Vagina (tissue), 2 donors: Measurements from ENCODE around the gene DCAF8. TPM values are rescaled to one million over a fixed set of nuclear protein-coding genes. Genes with fewer than 3 reads are reported as not detected.

Experiments used
- DNase-seq, 2 donors: peaks; one replicate each; pipeline ENCODE4 v3.0.0-alpha.2; 2017; ENCODE audit errors: extremely low spot score in 2 of 2
- H3K27ac ChIP-seq: fragments of 200-600 bp; sonication (generic); one replicate; pipeline ENCODE4 v1.5.1; 2019
- H3K27me3 ChIP-seq: fragments of 200-600 bp; sonication (generic); one replicate; pipeline ENCODE4 v1.5.1; 2019
- H3K36me3 ChIP-seq, 2 donors: fragments of 200-600 bp; sonication (generic); one replicate each; pipeline ENCODE4 v1.5.1; 2017 to 2019
- H3K4me1 ChIP-seq: fragments of 200-600 bp; sonication (generic); one replicate; pipeline ENCODE4 v1.5.1; 2019
- H3K4me3 ChIP-seq, 2 donors: fragments of 200-600 bp; sonication (generic); 1 replicate in 1 of 2; 2 replicates in 1 of 2; pipeline ENCODE4 v1.5.1; 2016 to 2019
- H3K9me3 ChIP-seq: fragments of 200-600 bp; sonication (generic); one replicate; pipeline ENCODE4 v1.5.1; 2019
- POLR2A ChIP-seq, 2 donors: fragments of 450-650 bp; IDR thresholded peaks; one replicate each; pipeline ENCODE4 v1.6.1; 2017; ENCODE audit warnings: antibody characterized with exemption in 2 of 2, mild to moderate bottlenecking in 2 of 2, moderate library complexity in 2 of 2
- POLR2AphosphoS5 ChIP-seq, 2 donors: sonication (generic); formaldehyde crosslinking; IDR thresholded peaks; one replicate each; pipeline ENCODE4 v1.9.0; 2017; ENCODE audit warnings: antibody characterized with exemption in 2 of 2, mild to moderate bottlenecking in 2 of 2, low read depth in 1 of 2; ENCODE audit not compliant: insufficient read depth in 1 of 2
- intact Hi-C: fragments of 100-400 bp; cut with DNase I; formaldehyde crosslinking; loops from one replicate; pipeline ENCODE4 v1.15.1; 2023
- total RNA-seq: library from RNA; depleted of rRNA; stranded (reverse); fragments of >200 nt; gene quantifications from one replicate; pipeline ENCODE4 v1.2.3, GENCODE V29; 2016
- TF ChIP-seq, protein P1 (sequence below), 3 experiments: fragments of 450-650 bp in 2 of 3; fragments of 200-600 bp in 1 of 3; sonication (generic) in 1 of 3; IDR thresholded peaks; one replicate each; pipeline ENCODE4 v1.5.1; 2017 to 2019; ENCODE audit warnings: antibody characterized with exemption in 3 of 3, mild to moderate bottlenecking in 2 of 3, moderate library complexity in 2 of 3

DCAF8 gene
- total RNA-seq, 1 donor from 2014 or later: 145 TPM

DNA sequence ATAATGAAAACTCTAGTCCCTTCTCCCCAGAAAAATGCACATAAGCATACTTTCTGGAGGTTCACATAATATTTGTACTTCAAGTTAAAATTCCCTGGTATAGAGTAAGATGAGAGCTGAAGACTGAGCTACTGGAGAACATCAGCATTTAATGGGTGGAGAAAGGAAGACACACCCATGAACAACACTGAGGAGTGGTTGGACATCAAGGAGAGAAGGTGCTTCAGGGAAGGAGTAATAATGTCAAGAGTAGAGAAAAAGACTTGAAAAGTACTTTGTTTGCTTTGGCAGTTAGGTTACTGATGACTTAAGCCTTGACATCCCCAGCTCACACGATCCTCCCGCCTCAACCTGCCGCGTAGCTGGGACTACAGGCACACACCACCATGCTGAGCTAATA, 35.3 kb downstream of the DCAF8 start:
- TF ChIP-seq, protein P1, sequence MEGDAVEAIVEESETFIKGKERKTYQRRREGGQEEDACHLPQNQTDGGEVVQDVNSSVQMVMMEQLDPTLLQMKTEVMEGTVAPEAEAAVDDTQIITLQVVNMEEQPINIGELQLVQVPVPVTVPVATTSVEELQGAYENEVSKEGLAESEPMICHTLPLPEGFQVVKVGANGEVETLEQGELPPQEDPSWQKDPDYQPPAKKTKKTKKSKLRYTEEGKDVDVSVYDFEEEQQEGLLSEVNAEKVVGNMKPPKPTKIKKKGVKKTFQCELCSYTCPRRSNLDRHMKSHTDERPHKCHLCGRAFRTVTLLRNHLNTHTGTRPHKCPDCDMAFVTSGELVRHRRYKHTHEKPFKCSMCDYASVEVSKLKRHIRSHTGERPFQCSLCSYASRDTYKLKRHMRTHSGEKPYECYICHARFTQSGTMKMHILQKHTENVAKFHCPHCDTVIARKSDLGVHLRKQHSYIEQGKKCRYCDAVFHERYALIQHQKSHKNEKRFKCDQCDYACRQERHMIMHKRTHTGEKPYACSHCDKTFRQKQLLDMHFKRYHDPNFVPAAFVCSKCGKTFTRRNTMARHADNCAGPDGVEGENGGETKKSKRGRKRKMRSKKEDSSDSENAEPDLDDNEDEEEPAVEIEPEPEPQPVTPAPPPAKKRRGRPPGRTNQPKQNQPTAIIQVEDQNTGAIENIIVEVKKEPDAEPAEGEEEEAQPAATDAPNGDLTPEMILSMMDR (IDR thresholded peaks at IDR 0.05): no peak
- TF ChIP-seq POLR2AphosphoS5 (IDR thresholded peaks at IDR 0.05; ENCODE audit: insufficient read depth in 1 of 2, low read depth in 1 of 2): no peak
- no peak for TF ChIP-seq POLR2A (IDR thresholded peaks at IDR 0.05)
- Histone ChIP-seq H3K4me3 (no peak overlapping the region), H3K27ac (no peak overlapping the region), H3K9me3 (no peaks in the 10 kb centered on the region), H3K4me1 (no peaks in the 10 kb centered on the region), H3K27me3 (no peaks in the 10 kb centered on the region), H3K36me3 (peaks cover 3 to 96% of the 10 kb centered on the region in 2 donors)
- DNase-seq: no peak
- intact Hi-C loops: no loop called here

DNA sequence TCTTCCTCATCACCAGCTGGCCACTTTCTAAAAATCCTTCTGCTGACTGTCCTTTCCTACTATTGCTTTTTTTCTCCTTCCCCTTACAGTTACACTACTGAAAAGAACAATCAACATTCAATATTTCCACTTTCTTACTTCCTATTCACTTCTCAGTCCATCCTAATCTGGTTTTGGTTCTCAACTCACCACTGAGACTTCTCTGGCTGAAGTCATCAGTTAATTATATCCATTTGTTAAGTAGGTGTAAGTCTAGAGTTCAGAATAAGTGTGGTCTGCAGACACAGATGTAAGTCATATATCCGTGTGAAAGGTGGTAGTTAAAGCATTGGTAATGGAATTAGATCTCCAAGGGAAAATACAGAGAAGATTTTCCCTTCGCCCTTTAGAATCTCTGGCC, 35.7 kb downstream of the DCAF8 start:
- TF ChIP-seq POLR2A (IDR thresholded peaks at IDR 0.05): no peak
- TF ChIP-seq, protein P1 (IDR thresholded peaks at IDR 0.05): no peak
- TF ChIP-seq POLR2AphosphoS5 (IDR thresholded peaks at IDR 0.05; ENCODE audit: insufficient read depth in 1 of 2, low read depth in 1 of 2): no peak
- Histone ChIP-seq H3K4me1 (no peaks in the 10 kb centered on the region), H3K27ac (no peak overlapping the region), H3K4me3 (no peak overlapping the region), H3K27me3 (no peaks in the 10 kb centered on the region), H3K9me3 (no peaks in the 10 kb centered on the region), H3K36me3 (peaks cover 3 to 96% of the 10 kb centered on the region in 2 donors)
- intact Hi-C loops: no loop called here
- DNase-seq: no peak

DNA sequence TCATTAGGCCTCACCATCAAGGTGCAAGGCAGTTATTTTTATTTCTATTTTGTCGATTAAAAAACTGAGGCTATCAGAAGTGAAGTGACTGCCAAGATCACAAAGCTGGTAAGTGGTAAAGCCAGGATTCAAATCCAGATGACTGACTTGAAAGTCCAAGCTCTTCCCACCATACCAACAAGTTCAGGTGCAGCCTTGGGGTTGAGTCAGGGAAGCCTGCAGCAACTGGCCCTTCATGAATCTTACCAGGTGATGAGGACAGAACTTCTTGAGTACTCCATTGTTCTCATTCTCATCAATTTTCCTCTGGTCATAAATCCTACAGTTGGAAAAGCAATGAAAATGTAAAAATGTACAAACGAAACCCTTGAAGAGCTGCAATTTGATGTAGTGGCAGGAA, 37.0 kb downstream of the DCAF8 start:
- DNase-seq: no peak
- no peaks in the 10 kb centered on the region for H3K27me3 ChIP-seq
- TF ChIP-seq POLR2AphosphoS5 (IDR thresholded peaks at IDR 0.05; ENCODE audit: insufficient read depth in 1 of 2, low read depth in 1 of 2) (no peak), POLR2A (IDR thresholded peaks at IDR 0.05) (no peak)
- TF ChIP-seq, protein P1 (IDR thresholded peaks at IDR 0.05): no peak
- intact Hi-C loops: no loop called here
- no peaks in the 10 kb centered on the region for H3K4me1 ChIP-seq
- H3K9me3 ChIP-seq: no peaks in the 10 kb centered on the region
- no peak overlapping the region for H3K4me3 ChIP-seq
- H3K27ac ChIP-seq: no peak overlapping the region
- peaks cover 3 to 94% of the 10 kb centered on the region in 2 donors for H3K36me3 ChIP-seq

DNA sequence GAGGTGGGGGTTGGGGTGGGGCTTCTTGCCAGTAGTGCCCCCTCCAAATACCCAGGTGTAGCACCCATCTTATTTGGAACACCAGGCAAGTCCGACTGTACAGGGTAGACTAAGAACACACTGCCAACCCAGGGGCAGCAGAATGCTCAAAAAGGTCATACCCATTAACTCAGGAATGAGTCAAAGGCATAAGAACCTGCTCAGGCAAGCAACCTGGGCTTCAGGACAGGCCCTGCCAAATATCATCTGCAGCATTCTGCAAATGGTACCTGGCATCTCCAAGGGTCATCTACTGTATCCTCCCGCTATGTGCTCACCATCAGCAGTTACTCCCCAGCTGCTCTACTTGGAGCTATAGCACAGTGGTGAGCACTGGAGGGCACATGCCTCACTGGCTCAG, 37.7 kb downstream of the DCAF8 start:
- no peaks in the 10 kb centered on the region for H3K27me3 ChIP-seq
- TF ChIP-seq POLR2A (IDR thresholded peaks at IDR 0.05) (no peak), POLR2AphosphoS5 (IDR thresholded peaks at IDR 0.05; ENCODE audit: insufficient read depth in 1 of 2, low read depth in 1 of 2) (no peak)
- TF ChIP-seq, protein P1 (IDR thresholded peaks at IDR 0.05): no peak
- H3K36me3 ChIP-seq: peaks cover 3 to 88% of the 10 kb centered on the region in 2 donors
- intact Hi-C loops: no loop called here
- H3K4me3 ChIP-seq: no peak overlapping the region
- H3K4me1 ChIP-seq: peaks cover 3% of the 10 kb centered on the region
- H3K9me3 ChIP-seq: no peaks in the 10 kb centered on the region
- no peak for DNase-seq
- no peak overlapping the region for H3K27ac ChIP-seq

DNA sequence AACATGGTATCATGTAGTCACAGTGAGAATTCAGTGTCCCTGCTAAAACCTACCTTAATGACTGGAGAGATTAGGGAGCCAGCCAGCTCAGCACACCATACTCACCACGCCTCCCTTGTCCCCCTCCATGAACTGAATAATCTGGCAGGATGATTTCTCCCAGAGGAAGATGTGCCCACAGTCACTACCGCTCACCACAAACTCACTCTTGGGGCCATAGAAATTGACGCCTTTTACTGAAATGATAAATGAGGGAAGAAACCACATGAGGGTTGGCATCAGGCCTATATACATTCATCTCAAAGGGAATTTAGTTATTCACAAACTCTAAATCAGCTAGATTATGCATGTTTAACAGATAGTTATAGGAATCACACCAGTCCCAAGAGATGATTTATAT, 39.8 kb downstream of the DCAF8 start:
- Histone ChIP-seq H3K27me3 (no peaks in the 10 kb centered on the region), H3K4me1 (peaks cover 23% of the 10 kb centered on the region), H3K4me3 (no peak overlapping the region), H3K9me3 (no peaks in the 10 kb centered on the region), H3K36me3 (peaks cover 3 to 70% of the 10 kb centered on the region in 2 donors), H3K27ac (no peak overlapping the region)
- TF ChIP-seq POLR2AphosphoS5 (IDR thresholded peaks at IDR 0.05; ENCODE audit: insufficient read depth in 1 of 2, low read depth in 1 of 2) (no peak), POLR2A (IDR thresholded peaks at IDR 0.05) (no peak)
- TF ChIP-seq, protein P1 (IDR thresholded peaks at IDR 0.05): no peak
- DNase-seq: no peak
- intact Hi-C loops: no loop called here
